GM13977 (cell line): ENCODE results near the gene CCR5AS.

Experiments
- DNase-seq: peaks from one replicate; pipeline ENCODE4 v3.0.0; 2012; ENCODE audit warnings: low spot score
- in situ Hi-C: fragments of 300-500 bp; cut with MboI; formaldehyde crosslinking; loops from one replicate; pipeline ENCODE4 v1.12.0; 2022; ENCODE audit warnings: low sequenced_read_pairs, low pct_unique_long_range_greater_than_20kb, mixed read lengths, inconsistent platforms; ENCODE audit not compliant: unreplicated experiment
- TF ChIP-seq, protein P1 (sequence below): IDR thresholded peaks from 2 replicates; pipeline ENCODE4 v1.5.1; 2012; ENCODE audit warnings: mild to moderate bottlenecking, control low read depth; ENCODE audit not compliant: insufficient read depth; ENCODE audit errors: extremely low read depth, missing control alignments

CCR5AS gene

DNA sequence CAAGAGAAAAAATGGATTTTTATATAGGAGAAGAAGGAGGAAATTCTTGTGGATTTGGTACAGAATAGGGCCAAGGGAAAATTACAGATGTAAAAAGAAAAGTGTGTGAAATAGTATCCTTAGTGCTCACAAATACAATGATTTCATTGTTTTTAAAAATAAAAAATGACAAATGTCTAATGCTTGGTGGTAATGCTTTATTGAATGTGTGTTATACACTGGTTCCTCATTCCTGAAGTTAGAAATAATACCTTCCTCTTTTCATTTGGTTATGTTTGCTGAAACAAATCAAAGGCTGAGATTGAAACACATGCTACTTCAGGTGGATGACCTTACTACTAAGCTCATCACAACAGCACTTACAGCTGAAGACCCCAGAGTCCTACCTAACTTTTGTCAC lies 90.7 kb downstream of the CCR5AS start:
- in situ Hi-C loops = no loop called here
- TF ChIP-seq, protein P1, sequence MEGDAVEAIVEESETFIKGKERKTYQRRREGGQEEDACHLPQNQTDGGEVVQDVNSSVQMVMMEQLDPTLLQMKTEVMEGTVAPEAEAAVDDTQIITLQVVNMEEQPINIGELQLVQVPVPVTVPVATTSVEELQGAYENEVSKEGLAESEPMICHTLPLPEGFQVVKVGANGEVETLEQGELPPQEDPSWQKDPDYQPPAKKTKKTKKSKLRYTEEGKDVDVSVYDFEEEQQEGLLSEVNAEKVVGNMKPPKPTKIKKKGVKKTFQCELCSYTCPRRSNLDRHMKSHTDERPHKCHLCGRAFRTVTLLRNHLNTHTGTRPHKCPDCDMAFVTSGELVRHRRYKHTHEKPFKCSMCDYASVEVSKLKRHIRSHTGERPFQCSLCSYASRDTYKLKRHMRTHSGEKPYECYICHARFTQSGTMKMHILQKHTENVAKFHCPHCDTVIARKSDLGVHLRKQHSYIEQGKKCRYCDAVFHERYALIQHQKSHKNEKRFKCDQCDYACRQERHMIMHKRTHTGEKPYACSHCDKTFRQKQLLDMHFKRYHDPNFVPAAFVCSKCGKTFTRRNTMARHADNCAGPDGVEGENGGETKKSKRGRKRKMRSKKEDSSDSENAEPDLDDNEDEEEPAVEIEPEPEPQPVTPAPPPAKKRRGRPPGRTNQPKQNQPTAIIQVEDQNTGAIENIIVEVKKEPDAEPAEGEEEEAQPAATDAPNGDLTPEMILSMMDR = no peak
- no peak for DNase-seq

GRCh38 chr3:46314517-46314916 lies 92.3 kb downstream of the CCR5AS start:
- DNase-seq = no peak
- in situ Hi-C loops = no loop called here

More at GRCh38 chr3:46314517-46314916, 92.3 kb downstream of the CCR5AS start:
- TF ChIP-seq, protein P1 = no peak
